NB4 (cell line): ENCODE data around the gene NHLH2.

Experiments used
- CTCF ChIP-seq: IDR thresholded peaks from one replicate; pipeline ENCODE4 v1.5.1; 2012; ENCODE audit warnings: low read depth, low read length
- MYC ChIP-seq: IDR thresholded peaks from 2 replicates; pipeline ENCODE4 v1.6.1; 2011; ENCODE audit warnings: low read depth, low read length

GRCh38 chr1:115832651-115833050 lies 8.3 kb downstream of the NHLH2 start:
- no peak for TF ChIP-seq CTCF
- TF ChIP-seq MYC: no peak
